GM12892 (cell line): ENCODE measurements around the gene OGDH.

Experiments
- POLR2A ChIP-seq: IDR thresholded peaks from 2 replicates; pipeline ENCODE4 v1.6.1; 2011; ENCODE audit warnings: low read depth, low read length, control low read depth
- POLR2AphosphoS5 ChIP-seq: IDR thresholded peaks from 2 replicates; pipeline ENCODE4 v1.6.1; 2011; ENCODE audit warnings: low read depth, low read length, control low read depth
- TAF1 ChIP-seq: IDR thresholded peaks from 2 replicates; pipeline ENCODE4 v1.6.1; 2011; ENCODE audit warnings: low read depth, mild to moderate bottlenecking, control low read depth, low read length, borderline replicate concordance

- TF ChIP-seq TAF1 (no peak), POLR2A (no peak), POLR2AphosphoS5 (no peak)
Observed at GRCh38 chr7:44572771-44573170, 33.7 kb upstream of the OGDH start.
